ENCODE results near the gene MCM7.

The MCM7 gene

DNA sequence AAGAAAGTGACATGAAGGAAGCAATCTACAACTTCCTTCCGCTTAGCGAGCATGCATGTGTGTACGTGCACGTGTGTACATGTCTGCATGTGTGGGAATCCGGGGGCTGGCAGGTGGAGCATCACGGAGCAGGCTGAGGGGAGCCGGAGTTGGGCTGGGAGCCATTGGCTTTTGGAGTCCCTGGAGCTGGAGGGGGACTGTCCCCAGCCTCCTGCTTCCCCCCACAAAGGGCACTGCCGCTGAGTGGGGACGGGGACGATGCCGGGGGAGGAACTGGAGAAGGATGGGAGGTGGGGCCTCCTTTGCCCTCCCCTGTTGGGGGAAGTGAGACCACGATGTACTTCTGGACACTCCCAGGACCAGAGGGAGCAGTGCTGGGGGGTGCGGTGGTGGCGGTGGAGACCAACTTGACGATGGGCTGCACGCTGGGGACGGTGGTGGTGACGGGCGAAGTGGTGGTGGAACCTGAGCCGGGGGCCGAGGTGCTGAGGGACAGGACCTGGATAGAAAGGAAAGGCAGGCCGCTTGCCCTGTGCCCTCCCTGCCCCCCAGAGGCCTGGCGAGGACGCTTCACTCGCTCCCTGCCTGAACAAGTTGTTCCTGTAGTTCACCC lies 6.0 kb upstream of the MCM7 start:
- TF ChIP-seq, protein P1, sequence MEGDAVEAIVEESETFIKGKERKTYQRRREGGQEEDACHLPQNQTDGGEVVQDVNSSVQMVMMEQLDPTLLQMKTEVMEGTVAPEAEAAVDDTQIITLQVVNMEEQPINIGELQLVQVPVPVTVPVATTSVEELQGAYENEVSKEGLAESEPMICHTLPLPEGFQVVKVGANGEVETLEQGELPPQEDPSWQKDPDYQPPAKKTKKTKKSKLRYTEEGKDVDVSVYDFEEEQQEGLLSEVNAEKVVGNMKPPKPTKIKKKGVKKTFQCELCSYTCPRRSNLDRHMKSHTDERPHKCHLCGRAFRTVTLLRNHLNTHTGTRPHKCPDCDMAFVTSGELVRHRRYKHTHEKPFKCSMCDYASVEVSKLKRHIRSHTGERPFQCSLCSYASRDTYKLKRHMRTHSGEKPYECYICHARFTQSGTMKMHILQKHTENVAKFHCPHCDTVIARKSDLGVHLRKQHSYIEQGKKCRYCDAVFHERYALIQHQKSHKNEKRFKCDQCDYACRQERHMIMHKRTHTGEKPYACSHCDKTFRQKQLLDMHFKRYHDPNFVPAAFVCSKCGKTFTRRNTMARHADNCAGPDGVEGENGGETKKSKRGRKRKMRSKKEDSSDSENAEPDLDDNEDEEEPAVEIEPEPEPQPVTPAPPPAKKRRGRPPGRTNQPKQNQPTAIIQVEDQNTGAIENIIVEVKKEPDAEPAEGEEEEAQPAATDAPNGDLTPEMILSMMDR (IDR thresholded peaks at IDR 0.05; ENCODE audit: low read depth, low read length): no peak
- no peaks in the 10 kb centered on the region for H3K27me3 ChIP-seq
- peaks cover 41% of the 10 kb centered on the region for H3K36me3 ChIP-seq

DNA sequence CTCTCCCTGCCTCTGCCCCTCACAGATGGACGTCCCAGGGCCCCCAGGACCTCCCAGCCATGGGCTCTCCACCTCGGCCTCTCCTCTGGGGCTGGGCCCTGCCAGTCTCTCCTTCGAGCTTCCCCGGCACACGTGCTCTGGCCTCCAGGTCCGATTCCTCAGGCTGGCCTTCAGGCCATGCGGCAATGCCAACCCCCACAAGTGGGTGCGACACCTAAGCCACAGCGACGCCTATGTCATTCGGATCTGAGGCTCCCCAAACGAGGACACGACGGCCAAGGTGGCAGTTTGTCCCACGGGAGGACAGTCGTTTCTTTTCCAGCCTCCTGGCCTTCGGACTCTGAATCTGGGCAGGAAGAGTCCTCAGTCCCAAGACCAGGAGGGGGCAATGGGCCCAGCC lies 5.4 kb upstream of the MCM7 start:
- H3K27me3 ChIP-seq: no peaks in the 10 kb centered on the region
- no peaks in the 10 kb centered on the region for H3K4me1 ChIP-seq
- H3K4me3 ChIP-seq (ENCODE audit: low read depth, low read length): no peak overlapping the region
- no peak for DNase-seq
- TF ChIP-seq, protein P1 (IDR thresholded peaks at IDR 0.05; ENCODE audit: low read depth, low read length): no peak
- no peaks in the 10 kb centered on the region for H3K9me3 ChIP-seq
- H3K36me3 ChIP-seq: peaks cover 38% of the 10 kb centered on the region

More for the DNA sequence above, 6.0 kb upstream of the MCM7 start:
- no peak overlapping the region for H3K4me3 ChIP-seq (ENCODE audit: low read depth, low read length)
- H3K4me1 ChIP-seq: no peaks in the 10 kb centered on the region
- H3K9me3 ChIP-seq: no peaks in the 10 kb centered on the region
- DNase-seq: no peak

DNA sequence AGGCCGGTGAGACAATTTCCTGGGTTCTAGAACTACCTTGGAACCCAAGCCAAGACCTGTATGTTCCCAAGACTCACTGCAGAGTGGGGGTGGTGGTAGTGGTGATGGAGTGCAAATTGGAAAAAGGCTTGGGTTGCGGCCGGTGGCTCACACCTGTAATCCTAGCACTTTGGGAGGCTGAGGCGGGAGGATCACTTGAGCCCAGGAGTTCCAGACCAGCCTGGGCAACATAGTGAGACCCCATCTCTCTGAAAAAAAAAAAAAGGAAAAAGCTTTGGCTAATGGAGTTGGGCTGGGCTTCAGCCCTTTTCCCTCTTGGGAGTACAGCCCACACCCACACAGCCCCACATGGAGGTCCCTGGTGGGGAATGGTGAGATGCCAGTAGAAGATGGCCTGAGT lies 4.3 kb upstream of the MCM7 start:
- no peaks in the 10 kb centered on the region for H3K27me3 ChIP-seq
- TF ChIP-seq, protein P1 (IDR thresholded peaks at IDR 0.05; ENCODE audit: low read depth, low read length): no peak
- peaks cover 30% of the 10 kb centered on the region for H3K36me3 ChIP-seq
- no peaks in the 10 kb centered on the region for H3K9me3 ChIP-seq
- H3K4me1 ChIP-seq: no peaks in the 10 kb centered on the region
- no peak for DNase-seq
- no peak overlapping the region for H3K4me3 ChIP-seq (ENCODE audit: low read depth, low read length)

DNA sequence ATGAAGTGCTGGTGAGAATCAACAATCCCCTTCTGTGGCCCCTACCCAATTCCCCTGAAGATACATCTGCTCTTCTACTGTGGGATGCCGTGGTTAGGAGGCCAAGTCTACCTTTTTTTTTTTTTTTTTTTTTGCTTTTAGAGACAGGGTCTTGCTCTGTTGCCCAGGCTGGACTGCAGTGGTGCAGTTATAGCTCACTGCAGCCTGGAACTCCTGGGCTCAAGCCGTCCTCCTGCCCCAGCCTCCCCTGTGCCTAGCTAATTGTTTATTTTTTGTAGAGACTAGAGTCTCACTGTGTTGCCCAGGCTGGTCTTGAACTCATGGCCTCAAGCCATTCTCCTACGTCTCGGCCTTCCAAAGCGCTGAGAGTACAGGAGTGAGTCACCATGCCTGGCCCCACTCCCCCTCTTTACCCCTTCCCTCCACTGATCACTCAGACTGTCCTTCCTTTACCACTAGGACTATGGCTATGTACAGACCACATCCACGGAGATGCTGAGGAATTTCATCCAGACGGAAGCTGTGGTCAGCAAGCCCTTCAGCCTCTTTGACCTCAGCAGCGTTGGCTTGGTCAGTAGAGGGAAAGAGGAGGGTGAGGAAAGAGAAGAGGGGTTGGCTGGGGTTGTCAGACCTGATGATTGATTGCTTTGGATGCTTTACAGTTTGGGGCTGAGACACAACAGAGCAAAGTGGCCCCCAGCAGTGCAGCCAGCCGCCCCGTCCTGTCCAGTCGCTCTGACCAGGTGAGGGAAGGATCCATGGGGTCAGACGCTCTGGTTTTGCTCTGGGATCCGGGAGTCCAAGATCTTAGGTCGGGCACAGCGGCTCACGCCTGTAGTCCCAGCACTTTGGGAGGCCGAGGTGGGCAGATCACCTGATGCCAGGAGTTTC lies 2.0 kb upstream of the MCM7 start:
- Histone ChIP-seq H3K27me3 (no peaks in the 10 kb centered on the region), H3K4me1 (no peaks in the 10 kb centered on the region), H3K9me3 (no peaks in the 10 kb centered on the region), H3K4me3 (ENCODE audit: low read depth, low read length) (no peak overlapping the region), H3K36me3 (peaks cover 34% of the 10 kb centered on the region)
- TF ChIP-seq, protein P1 (IDR thresholded peaks at IDR 0.05; ENCODE audit: low read depth, low read length): no peak
- no peak for DNase-seq

DNA sequence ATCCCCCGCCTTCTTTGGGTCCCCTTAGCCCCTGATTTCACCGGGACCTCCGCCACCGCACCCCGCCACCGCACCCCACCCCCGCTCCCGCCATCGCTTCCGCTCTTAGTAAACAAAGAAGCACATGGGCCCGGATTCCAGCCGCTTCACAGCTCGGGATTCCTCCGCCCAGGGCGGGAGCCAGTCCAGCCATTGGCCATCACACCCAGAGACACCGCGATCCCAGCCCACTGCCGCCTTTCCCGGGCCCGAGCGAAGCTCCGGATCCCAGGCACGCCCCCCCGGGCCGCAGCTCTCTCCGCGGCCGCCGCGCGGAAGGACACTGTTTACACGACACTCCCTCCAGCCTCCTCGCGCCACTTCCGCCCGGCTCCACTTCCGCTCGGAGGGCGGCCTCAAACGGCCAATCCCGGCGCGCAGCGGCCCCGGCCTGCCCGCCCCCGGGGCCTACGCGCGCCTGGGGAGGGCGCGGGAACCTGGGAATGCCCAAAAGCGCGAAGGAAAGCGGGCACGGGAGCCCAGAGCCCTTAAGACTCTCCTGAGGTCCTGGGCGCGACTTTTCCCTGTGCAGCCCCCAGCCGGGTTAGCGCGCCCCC lies 679 bp downstream of the MCM7 start:
- TF ChIP-seq, protein P1 (IDR thresholded peaks at IDR 0.05; ENCODE audit: low read depth, low read length): no peak
- H3K4me3 ChIP-seq (ENCODE audit: low read depth, low read length): peak overlapping the region; percentile 83
- H3K4me1 ChIP-seq: no peaks in the 10 kb centered on the region
- H3K36me3 ChIP-seq: peaks cover 47% of the 10 kb centered on the region
- no peaks in the 10 kb centered on the region for H3K27me3 ChIP-seq
- peak; percentile 92 for DNase-seq
- H3K9me3 ChIP-seq: no peaks in the 10 kb centered on the region
